Right cardiac atrium (tissue), 5 donors: ENCODE measurements around the gene NELFCD. TPM values are rescaled to one million over a fixed set of nuclear protein-coding genes. Genes with fewer than 3 reads are reported as not detected.
"Not testable (repeated sequence)": the region's sequence is repeated elsewhere in the genome, so short reads cannot be mapped to it uniquely, and the experiment has no call there.

Experiments
- ATAC-seq, 2 donors: fragments of 200-7000 bp; cut with Tn5 transposase; one replicate each; pipeline versions ENCODE4 v1.8.0 to v1.9.1; 2020; ENCODE audit warnings: moderate library complexity in 2 of 2, mild to moderate bottlenecking in 1 of 2
- DNase-seq, 3 donors: peaks; one replicate each; pipeline ENCODE4 v3.0.0-alpha.2; 2020
- H3K27ac ChIP-seq: one replicate; pipeline ENCODE4 v1.5.1; 2013; ENCODE audit warnings: mild to moderate bottlenecking, low read length, control low read depth, moderate library complexity
- H3K27me3 ChIP-seq: one replicate; pipeline ENCODE4 v1.6.1; 2013; ENCODE audit not compliant: control insufficient read depth, insufficient read depth
- H3K4me1 ChIP-seq: one replicate; pipeline ENCODE4 v1.6.1; 2013; ENCODE audit warnings: low read length; ENCODE audit not compliant: control insufficient read depth, insufficient read depth
- H3K4me3 ChIP-seq: one replicate; pipeline ENCODE4 v1.5.1; 2013; ENCODE audit warnings: low read length, control low read depth
- H3K9me3 ChIP-seq: one replicate; pipeline ENCODE4 v1.6.1; 2013; ENCODE audit warnings: low read length; ENCODE audit not compliant: control insufficient read depth
- WGBS: extraction: QIAGEN DNeasy Blood & Tissue Kit; methylation state at CpG from one replicate; pipeline ENCODE4 v1.1.7; 2013; 5-methylcytosine and 5-hydroxymethylcytosine counted together
- intact Hi-C, 4 donors: fragments of 100-400 bp; cut with DNase I; formaldehyde crosslinking; loops; one replicate each; pipeline versions ENCODE4 v1.11.0 to v1.14.0; 2022 to 2023
- polyA plus RNA-seq: library from polyadenylated mRNA; stranded (reverse); fragments of 200-250 nt; gene quantifications from one replicate; pipeline ENCODE4 v1.2.3, GENCODE V29; 2013
- total RNA-seq, 4 donors: library from RNA; stranded (reverse); fragmentation: NEBNext Ultra II Directional; extraction: Animal tissue kit (Norgen Biotek cat#: 25700); gene quantifications; one replicate each; pipeline ENCODE4 v1.2.1, GENCODE V29; 2021
- donor health status: healthy with polysubstance abuse.
- donor health status: DM: no; HTN: yes; CAD: no.
- donor health status: DM: no; HTN: no; CAD: no.
- donor health status: DM: no; HTN: yes; CAD: no; lungs with severe emphysema.
- donor health status: DM: yes; HTN: yes; CAD: no.

NELFCD gene
- total and polyA plus RNA-seq, 5 donors = 19.2 to 33.0 (median 26.7) TPM

DNA sequence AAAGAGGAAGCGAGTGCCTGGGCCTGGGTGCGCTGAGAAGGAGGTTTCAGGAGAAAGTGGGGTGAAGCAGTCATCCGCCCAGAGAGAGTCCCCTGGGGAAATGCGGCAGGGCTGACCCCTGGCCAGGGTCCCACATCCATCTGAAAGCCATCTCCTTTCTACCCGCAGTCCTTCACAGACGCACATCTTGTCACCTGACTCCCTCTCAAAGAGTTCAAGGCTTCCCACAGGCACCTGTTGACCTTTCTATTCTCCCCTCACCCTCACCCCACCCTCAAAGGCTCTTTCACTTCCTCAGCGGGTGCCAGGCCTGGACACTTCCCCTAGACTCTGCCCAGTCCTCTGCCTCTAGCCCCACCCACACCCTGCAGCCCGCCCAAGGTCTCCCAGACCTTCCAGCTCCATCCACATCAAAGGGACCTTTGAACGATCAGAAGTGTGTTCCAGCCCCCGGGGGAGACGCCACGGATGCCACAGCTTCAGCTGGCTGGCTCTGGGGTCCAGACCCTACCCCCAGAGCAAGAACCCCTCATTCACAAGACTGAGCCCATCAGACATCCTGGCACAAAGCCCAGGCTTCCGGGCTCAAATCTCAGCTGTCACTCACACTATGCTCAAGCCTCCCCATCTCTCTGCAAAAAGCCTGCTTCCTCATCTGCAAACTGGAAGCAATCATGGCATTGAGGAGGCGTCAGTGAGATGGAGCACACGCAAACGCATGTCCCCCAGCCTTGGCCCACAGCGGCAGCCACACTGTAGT lies 23.9 kb downstream of the NELFCD start:
- Histone ChIP-seq H3K27ac (no peak overlapping the region), H3K9me3 (no peaks in the 10 kb centered on the region), H3K4me1 (peaks cover 9% of the 10 kb centered on the region), H3K4me3 (no peak overlapping the region), H3K27me3 (no peaks in the 10 kb centered on the region)
- peak; percentile 61 to 87 (median 86) for DNase-seq
- WGBS = 41% methylated on average over 17 of the region's 17 CpGs
- intact Hi-C loops = no loop called here
- peak; percentile 63 to 71 for ATAC-seq

DNA sequence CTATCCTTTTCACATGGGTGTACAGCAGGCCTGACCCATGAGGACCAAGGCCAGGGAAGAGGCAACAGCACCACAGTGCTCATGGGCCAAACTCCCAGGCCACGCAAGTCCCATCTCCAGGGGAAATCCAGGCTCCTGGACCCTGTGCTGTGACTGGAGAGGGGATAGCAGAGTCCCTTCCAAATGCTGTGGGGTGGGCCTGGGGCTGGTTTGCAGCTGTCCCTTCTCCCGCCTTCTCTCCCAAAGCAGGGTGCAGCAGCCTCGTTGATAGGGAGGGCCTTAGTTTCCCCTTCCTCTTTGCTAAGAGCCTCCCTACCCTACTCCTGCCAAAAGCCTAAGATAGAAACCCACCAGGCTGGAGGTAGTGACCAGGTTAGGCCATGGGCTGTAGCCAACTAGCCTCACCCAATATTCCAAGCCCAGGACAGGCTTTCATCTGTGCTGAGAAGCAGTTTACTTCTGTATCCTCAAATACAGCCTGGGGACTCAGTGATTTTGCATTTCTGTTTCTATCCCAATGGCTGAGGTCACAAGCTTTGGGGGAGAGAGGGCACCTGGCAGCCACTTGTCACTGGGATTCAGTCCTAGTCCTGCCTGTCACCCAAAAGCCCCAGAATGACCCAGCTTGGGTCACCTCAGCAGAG lies 24.6 kb downstream of the NELFCD start:
- ATAC-seq = no peak
- no peaks in the 10 kb centered on the region for H3K27me3 ChIP-seq
- no peaks in the 10 kb centered on the region for H3K9me3 ChIP-seq
- DNase-seq = no peak
- H3K27ac ChIP-seq = peak overlapping the region; percentile 13
- 76% methylated on average over 3 of the region's 3 CpGs for WGBS
- intact Hi-C loops = no loop called here
- H3K4me1 ChIP-seq = peaks cover 9% of the 10 kb centered on the region
- peak overlapping the region; percentile 76 for H3K4me3 ChIP-seq

DNA sequence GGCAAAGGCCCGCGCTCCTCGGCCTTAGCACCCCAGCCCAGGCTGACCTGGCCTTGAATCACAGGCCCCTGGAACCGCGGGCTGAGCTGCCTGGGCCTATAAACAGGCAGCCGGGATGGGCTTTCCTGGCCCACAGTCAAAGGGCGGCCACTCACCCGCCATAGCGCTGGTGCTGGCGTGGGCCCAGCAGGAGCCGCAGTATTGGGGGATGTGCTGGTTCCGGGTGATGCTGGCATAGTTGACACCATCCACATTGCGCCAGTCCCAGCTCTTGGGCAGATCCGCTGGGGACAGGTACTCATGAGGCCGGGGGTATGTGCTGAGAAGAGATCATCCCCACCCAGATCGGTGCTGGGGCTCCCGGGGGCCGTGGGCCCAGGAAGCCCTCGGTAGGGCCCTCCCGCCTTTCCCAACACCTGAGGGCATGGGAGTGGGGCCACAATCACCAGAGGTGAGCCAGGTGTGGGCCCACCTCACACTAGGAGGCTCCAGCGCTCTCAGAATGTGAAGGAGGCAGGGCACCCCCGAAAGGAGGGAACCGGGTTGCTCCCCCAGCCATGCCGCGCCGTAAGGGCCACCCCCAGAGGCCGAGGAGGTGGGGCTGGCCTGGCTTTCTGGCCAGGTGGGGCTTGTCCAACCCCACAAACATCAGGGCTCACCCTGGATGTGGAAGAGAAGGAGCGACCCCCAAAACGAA lies 25.3 kb downstream of the NELFCD start:
- Histone ChIP-seq H3K27me3 (no peaks in the 10 kb centered on the region), H3K9me3 (no peaks in the 10 kb centered on the region), H3K4me1 (peaks cover 11% of the 10 kb centered on the region), H3K27ac (peak overlapping the region; percentile 33), H3K4me3 (peak overlapping the region; percentile 76)
- ATAC-seq (peak; percentile 7 to 38), DNase-seq (peak in 2 of 3 donors; percentile 63 to 73)
- intact Hi-C loops = no loop called here
- WGBS = 34% methylated on average over 29 of the region's 29 CpGs

DNA sequence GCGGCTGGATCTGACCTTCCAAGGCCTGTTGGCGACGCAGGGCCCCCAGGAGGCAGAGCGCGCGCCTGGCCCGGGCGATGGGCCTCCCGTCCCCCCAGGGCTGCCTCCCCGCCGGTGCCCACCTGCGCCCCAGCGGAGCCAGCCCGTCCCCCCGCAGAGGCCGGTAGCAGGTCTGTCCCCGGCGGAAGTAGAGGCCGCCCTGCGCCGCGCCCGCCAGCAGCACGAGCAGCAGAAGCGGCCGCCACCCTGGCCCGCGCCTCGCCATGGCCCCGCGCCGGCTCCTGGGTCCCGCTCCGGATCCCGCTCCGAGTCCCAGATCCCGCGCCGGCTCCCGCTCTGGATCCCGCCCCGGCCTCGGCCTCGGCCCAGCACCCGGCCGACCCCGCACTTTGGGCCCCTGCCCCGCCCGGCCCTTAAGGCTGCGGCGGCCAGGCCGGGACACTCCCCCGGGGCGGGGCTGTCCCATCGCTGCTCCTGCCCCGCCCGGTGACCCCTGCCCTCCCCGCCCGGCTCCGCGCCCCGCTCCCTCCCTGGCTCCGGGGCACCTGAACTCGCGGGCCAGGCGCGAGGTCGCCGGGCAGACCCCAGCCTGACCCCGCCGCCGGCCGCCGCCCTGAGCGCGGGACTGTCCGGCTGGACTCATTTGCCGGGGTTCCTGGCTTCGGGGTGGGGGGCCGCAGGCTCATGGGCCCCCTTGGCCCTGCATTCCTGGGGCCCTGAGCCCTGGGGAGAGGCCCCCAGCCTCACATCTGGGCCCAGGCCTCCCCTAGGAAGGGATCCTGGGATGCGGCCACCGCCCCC lies 26.0 kb downstream of the NELFCD start, which contains the start of gene CTSZ:
CTSZ (minus strand) TSS at position 391 of the 801 bp plus-strand sequence; CDS start at position 265, 126 bp downstream.
- H3K9me3 ChIP-seq = no peaks in the 10 kb centered on the region
- WGBS = 5% methylated on average over 82 of the region's 82 CpGs
- H3K27me3 ChIP-seq = no peaks in the 10 kb centered on the region
- intact Hi-C loops = no loop called here
- DNase-seq (peak; percentile 80 to 93 (median 89)), ATAC-seq (peak; percentile 72 to 86)
- peak within 1 kb of the TSS; percentile 76 for H3K4me3 ChIP-seq
- H3K4me1 ChIP-seq = peaks cover 12% of the 10 kb centered on the region
- peak within 1 kb of the TSS; percentile 33 for H3K27ac ChIP-seq

DNA sequence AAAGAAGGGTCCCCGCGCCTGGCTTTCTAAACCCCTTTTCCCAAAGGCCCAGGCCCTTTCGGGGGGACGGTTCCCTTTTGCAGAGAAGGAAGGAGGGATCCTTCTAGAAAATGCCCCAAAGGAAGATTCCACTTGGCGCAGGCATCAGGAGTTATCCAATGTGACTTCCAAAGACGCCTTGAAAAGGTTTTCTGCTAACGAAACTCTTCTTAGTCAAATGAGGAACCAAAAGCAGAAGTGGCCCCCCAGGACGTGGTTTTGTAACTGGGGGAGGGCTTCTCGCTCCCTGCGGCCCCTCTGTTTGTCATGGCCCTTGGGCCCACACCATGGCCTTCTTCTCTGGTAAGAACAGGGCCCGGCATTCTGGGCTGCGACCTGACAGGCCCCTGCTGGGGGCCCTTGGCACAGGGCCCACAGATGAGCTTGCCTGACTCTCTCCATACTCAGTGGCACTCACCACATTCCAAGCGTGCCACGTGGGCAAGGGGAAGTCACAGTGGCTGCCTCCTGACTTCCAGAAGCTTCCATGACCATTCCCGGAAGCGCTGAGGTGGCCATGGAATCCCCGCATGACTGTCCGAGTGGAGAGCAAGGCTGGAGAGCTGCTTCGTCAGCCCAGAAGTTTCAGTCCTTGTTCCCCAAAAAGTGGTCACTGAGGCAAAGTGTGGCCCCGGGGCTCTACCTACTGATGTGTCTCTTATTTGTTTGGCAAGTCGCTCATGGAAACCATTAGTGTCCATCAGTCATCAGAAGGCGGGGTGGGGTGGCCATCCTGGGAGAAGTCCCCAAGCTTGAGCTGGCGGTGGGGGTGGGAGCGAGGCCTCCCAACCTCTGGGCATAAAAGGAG lies 26.8 kb downstream of the NELFCD start:
- 84% methylated on average over 24 of the region's 24 CpGs for WGBS
- Histone ChIP-seq H3K27me3 (no peaks in the 10 kb centered on the region), H3K4me3 (peak overlapping the region; percentile 76), H3K4me1 (peaks cover 12% of the 10 kb centered on the region), H3K9me3 (no peaks in the 10 kb centered on the region), H3K27ac (no peak overlapping the region)
- intact Hi-C loops = no loop called here
- ATAC-seq = no peak
- peak; percentile 54 to 79 (median 78) for DNase-seq

DNA sequence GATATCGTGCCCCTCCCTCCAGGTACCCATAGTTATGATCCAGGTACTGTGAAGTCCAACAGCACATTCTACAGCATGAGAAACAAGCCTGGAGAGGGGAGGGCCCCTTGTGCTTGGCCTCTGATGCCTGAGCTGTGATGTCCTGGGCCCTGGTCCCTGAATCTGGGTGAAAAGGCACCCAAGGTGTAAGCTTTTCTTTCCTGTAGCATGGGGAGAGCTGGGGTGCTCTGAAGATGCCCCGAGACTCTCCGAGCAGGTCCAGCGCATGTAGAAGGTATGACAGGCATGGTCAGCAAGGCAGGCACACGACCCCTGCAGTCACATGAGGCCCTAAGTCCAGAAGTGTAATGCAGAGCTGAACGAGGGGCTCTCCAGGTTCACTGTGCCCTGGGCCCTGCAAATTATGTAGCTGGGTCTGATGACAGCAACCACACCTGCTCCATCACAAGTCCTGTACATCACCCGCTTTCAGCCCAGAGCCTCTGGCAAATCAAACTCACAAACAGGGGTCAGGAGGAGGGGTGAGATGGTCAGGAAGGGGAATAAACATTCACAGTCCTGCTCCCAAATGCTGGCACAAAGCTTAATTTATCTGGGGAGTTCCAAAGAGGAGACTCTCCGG lies 27.8 kb downstream of the NELFCD start:
- Histone ChIP-seq H3K9me3 (no peaks in the 10 kb centered on the region), H3K4me3 (no peak overlapping the region), H3K27me3 (no peaks in the 10 kb centered on the region), H3K27ac (no peak overlapping the region), H3K4me1 (peaks cover 12% of the 10 kb centered on the region)
- DNase-seq = no peak
- 83% methylated on average over 8 of the region's 8 CpGs for WGBS
- no peak for ATAC-seq
- intact Hi-C loops = no loop called here

DNA sequence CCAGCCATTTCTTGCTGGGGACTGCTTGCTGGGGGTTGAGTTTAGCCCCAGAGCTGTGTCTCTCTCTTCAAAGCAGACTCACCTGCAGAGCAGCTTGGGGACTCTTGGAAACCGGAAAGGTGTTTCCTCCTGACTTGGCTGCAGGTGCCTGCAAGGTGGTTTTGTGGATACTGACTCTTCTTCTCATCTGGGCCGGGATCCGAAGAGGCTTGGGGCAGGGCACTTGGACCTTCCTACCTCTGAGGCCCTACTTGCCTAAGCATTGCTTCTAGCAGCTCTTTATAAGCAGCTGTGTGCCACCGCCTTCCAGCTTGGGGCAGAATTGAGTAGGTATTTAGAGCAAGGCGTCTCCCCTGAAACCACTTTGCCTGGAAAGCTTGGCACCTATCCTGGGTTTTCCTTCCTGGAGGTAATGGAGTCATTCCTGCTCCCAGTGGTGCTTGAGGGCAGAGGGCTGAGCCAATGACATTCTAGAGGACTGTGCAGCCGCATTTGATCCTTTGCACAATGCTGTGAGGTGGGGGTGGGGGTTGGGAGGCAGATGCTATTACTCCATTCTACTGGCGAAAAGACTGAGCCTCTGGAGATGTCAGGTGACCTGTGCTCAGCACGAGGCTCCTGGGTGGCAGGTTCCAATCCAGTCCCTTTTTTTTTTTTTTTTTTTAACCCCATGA lies 29.4 kb downstream of the NELFCD start:
- peaks cover 12% of the 10 kb centered on the region for H3K4me1 ChIP-seq
- intact Hi-C loops = loop anchor here in 1 of 4 donors (10.0 kb wide), 1 partner anchor 116 kb away; no protein-coding TSS in a partner anchor
- H3K27ac ChIP-seq = peak overlapping the region; percentile 1
- H3K4me3 ChIP-seq = no peak overlapping the region
- H3K9me3 ChIP-seq = no peaks in the 10 kb centered on the region
- DNase-seq (no peak), ATAC-seq (no peak)
- no peaks in the 10 kb centered on the region for H3K27me3 ChIP-seq
- 76% methylated on average over 8 of the region's 8 CpGs for WGBS

DNA sequence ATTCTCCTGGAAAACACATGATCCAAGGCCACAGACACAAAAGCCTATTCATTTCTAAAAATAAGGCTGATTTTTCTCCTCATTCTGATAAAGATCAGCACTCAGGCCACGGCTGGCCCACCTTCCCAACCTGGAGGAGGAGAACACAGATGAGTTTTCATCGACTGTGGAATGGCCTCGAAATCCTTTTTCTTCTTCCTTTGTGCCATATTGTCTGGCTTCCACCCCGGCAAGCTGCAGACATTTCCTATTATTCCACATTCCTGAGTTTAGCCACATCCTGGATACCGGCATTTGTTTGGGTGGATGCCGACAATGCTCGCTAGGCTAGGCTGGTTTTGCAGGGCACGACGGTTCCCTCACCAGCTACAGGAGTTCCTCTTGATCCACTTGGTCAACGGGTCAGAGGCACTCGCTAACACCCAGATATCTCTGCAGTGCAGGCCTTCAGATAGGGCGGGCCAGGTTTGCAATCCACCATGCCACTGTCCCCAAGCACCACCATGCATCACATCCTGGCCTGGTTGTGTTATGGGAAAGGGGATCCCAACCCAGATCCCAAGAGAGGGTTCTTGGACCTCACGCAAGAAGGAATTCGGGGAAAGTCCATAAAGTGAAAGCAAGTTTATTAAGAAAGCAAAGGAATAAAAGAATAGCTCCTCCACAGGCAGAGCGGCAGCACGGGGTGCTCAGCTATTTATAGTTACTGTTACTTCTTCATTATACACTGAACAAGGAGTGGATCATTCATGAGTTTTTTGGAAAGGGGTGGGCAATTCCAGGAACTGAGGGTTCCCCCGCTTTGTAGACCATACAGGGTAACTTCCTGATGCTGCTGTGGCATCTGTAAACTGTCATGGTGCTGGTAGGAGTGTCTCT lies 30.2 kb downstream of the NELFCD start:
- intact Hi-C loops = loop anchor here in 1 of 4 donors (10.0 kb wide), 1 partner anchor 116 kb away; no protein-coding TSS in a partner anchor
- peak overlapping the region; percentile 33 for H3K27ac ChIP-seq
- no peak overlapping the region for H3K4me3 ChIP-seq
- peaks cover 10% of the 10 kb centered on the region for H3K4me1 ChIP-seq
- ATAC-seq = peak; percentile 16 to 43
- H3K27me3 ChIP-seq = no peaks in the 10 kb centered on the region
- H3K9me3 ChIP-seq = no peaks in the 10 kb centered on the region
- WGBS = 47% methylated on average over 17 of the region's 17 CpGs
- DNase-seq = peak in 2 of 3 donors; percentile 51 to 79

DNA sequence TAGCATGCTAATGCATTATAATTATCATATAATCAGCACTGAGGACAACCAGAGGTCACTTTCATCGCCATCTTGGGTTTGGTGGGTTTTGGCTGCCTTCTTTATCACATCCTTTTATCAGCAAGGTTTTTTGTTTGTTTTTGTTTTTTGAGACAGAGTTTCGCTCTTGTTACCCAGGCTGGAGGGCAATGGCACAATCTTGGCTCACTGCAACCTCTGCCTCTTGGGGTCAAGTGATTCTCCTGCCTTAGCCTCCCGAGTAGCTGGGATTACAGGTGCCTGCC lies 30.8 kb downstream of the NELFCD start:
- not testable (repeated sequence) for DNase-seq, H3K4me3 ChIP-seq, H3K9me3 ChIP-seq, H3K4me1 ChIP-seq, H3K27me3 ChIP-seq, ATAC-seq, H3K27ac ChIP-seq
- 89% methylated on average over 3 of the region's 3 CpGs for WGBS
- intact Hi-C loops = loop anchor here in 1 of 4 donors (10.0 kb wide), 1 partner anchor 117 kb away; no protein-coding TSS in a partner anchor
